Bronchial epithelial cell (primary cell): ENCODE measurements around the gene NEO1. TPM values are rescaled to one million over a fixed set of nuclear protein-coding genes. Genes with fewer than 3 reads are reported as not detected.

Experiments
- DNase-seq: peaks from one replicate; pipeline ENCODE4 v3.0.0-alpha.2; 2010; ENCODE audit warnings: low read depth
- FAIRE-seq: peaks from 2 replicates; lab custom pipeline; 2011; peaks lifted over from hg19 to GRCh38; lab: Jason Lieb, UNC
- H3K27me3 ChIP-seq: 2 replicates; pipeline ENCODE4 v1.5.1; 2011; ENCODE audit warnings: low read length; ENCODE audit not compliant: control insufficient read depth, insufficient read depth
- H3K36me3 ChIP-seq: 2 replicates; pipeline ENCODE4 v1.5.1; 2011; ENCODE audit warnings: low read length; ENCODE audit not compliant: control insufficient read depth, insufficient read depth
- H3K4me3 ChIP-seq: 2 replicates; pipeline ENCODE4 v1.5.1; 2011; ENCODE audit warnings: mild to moderate bottlenecking, low read depth, low read length, control low read depth
- total RNA-seq: library from RNA; depleted of rRNA; stranded (reverse); fragments of >200 nt; gene quantifications from 2 replicates; pipeline ENCODE4 v1.2.1, GENCODE V29; 2014
- TF ChIP-seq, protein P1 (sequence below): IDR thresholded peaks from 2 replicates; pipeline ENCODE4 v1.5.1; 2011; ENCODE audit warnings: mild to moderate bottlenecking, moderate library complexity, low read length, control low read depth, inconsistent platforms; ENCODE audit not compliant: insufficient read depth, severe bottlenecking

Gene NEO1
- total RNA-seq, 1 donor from 2014 or later: 10.5 TPM

DNA sequence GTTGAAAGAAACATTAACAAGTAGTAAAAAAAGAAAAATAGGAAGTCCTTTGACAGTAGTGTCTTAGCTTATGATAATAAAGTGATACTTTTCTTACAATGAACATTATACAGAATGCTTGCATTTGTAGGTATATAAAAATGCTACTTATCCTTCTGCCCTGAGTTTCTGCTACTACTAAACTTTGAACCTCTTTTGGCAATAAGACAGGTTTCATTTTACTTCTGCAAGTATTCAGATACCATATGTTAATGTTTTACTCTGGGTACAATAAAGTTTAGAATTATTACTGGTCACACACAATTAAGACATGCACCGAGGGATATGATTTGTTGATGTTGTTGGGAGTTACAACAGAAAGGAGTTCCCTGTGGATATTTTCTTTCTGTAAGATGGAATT lies 57.9 kb downstream of the NEO1 start:
- no peak for FAIRE-seq
- no peak overlapping the region for H3K4me3 ChIP-seq

DNA sequence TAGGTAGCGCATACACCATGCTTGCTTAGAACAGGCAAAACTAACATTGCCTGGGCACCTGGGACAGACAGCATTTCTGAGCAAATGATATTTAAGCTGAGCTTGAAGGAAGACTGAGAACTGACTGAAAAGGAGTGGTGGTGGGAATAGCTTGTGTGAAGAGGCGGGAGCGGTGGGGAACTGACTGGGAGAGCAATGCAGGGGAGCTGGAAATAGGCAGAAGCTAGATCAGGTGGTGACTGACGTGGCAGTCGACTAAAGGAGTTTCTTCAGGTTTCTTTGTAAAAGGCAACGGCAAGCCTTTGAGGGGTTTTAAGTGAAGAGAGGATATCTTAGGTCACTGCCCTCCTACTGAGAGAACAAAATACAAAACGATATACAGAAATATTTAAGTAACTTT lies 61.8 kb downstream of the NEO1 start:
- H3K4me3 ChIP-seq: no peak overlapping the region
- H3K27me3 ChIP-seq: no peaks in the 10 kb centered on the region
- TF ChIP-seq, protein P1, sequence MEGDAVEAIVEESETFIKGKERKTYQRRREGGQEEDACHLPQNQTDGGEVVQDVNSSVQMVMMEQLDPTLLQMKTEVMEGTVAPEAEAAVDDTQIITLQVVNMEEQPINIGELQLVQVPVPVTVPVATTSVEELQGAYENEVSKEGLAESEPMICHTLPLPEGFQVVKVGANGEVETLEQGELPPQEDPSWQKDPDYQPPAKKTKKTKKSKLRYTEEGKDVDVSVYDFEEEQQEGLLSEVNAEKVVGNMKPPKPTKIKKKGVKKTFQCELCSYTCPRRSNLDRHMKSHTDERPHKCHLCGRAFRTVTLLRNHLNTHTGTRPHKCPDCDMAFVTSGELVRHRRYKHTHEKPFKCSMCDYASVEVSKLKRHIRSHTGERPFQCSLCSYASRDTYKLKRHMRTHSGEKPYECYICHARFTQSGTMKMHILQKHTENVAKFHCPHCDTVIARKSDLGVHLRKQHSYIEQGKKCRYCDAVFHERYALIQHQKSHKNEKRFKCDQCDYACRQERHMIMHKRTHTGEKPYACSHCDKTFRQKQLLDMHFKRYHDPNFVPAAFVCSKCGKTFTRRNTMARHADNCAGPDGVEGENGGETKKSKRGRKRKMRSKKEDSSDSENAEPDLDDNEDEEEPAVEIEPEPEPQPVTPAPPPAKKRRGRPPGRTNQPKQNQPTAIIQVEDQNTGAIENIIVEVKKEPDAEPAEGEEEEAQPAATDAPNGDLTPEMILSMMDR: no peak
- no peaks in the 10 kb centered on the region for H3K36me3 ChIP-seq
- DNase-seq: no peak
- no peak for FAIRE-seq

More for the DNA sequence above, 57.9 kb downstream of the NEO1 start:
- DNase-seq: no peak
- Histone ChIP-seq H3K27me3 (no peaks in the 10 kb centered on the region), H3K36me3 (no peaks in the 10 kb centered on the region)
- TF ChIP-seq, protein P1: no peak

DNA sequence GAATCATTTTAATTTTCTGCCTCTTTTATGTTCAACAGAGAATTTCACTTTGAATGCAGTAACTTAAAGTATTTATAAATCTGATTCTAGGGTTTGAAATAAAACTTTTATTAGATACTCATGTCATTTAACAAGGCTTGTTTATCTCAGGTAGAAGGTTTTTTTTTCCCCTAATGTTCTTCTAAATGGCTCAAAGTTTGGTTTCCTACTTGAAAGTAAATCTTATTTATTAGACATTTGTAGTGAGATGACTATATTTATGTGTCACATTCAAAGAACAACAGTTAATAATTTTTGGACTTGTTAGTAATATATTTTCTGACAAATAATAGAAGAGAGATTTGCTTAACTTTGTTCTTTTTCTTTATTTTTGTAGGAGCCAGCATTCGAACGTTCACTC lies 63.9 kb downstream of the NEO1 start:
- Histone ChIP-seq H3K4me3 (no peak overlapping the region), H3K27me3 (no peaks in the 10 kb centered on the region), H3K36me3 (no peaks in the 10 kb centered on the region)
- TF ChIP-seq, protein P1: no peak
- DNase-seq (no peak), FAIRE-seq (no peak)

DNA sequence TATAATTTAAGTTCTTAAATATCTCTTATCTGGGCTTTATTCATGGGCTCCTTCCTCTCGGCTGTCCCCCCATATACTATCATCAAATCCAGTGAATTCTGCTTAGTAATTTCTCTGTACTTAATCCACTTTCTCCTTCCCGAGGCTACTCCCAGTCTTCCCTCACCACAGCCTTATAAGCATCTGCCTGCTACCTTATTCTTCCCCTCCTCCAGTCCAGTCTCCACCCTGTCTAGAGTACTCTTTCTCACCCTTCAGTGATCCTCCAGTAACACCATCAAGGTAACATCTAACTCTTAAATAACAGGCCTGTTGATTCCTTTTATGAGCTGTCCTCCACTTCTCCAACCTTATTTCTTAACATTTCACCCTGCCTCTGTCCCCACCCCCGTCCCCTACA lies 65.8 kb downstream of the NEO1 start:
- H3K27me3 ChIP-seq: no peaks in the 10 kb centered on the region
- DNase-seq (no peak), FAIRE-seq (no peak)
- H3K36me3 ChIP-seq: no peaks in the 10 kb centered on the region
- H3K4me3 ChIP-seq: no peak overlapping the region
- TF ChIP-seq, protein P1: no peak

DNA sequence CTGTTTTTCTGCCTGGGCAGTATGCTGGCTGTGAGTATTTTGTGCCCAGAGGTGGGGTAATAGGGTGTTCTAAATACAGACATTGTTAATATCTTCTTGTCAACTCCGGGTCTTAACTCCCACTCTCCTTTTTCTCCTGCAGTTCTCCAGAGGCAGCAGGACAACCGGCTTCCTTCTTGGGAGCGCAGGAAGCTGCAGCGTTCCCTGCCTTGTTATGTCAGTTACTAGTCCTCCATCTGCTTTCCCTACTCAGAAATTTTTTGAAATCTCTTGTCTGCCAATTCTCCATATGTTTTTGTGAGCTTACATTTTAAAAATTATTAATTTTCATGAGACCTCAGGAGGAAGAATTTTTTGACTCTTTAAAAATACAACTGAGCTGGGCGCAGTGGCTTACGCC lies 67.2 kb downstream of the NEO1 start:
- FAIRE-seq: no peak
- Histone ChIP-seq H3K4me3 (no peak overlapping the region), H3K27me3 (no peaks in the 10 kb centered on the region), H3K36me3 (no peaks in the 10 kb centered on the region)
- TF ChIP-seq, protein P1: no peak
- no peak for DNase-seq

DNA sequence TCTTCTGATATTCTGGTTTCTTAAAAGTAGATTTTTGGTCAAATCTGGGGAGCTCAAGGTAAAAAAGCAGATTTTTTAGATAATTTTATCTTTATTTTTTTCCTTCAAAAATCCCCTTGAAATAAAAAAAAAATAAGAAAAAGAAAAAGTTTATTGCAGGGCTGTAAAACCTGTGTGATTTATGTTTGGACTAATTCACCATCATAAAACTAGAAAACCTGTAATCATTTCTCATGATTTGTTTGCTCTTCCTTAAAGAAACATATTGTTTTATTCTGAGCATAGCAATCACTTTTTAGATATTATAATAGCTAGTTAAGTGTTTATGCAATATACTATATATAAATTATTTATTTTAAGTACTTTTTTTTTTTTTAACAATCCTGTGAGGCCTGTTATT lies 68.0 kb downstream of the NEO1 start:
- TF ChIP-seq, protein P1: no peak
- no peak for FAIRE-seq
- no peak overlapping the region for H3K4me3 ChIP-seq

More for the DNA sequence above, 68.0 kb downstream of the NEO1 start:
- no peaks in the 10 kb centered on the region for H3K36me3 ChIP-seq
- H3K27me3 ChIP-seq: no peaks in the 10 kb centered on the region
- no peak for DNase-seq
